Activated naive CD8-positive, alpha-beta T cell (primary cell): ENCODE data around the gene MTFR1L.

Experiments used
- H3K27ac Mint-ChIP-seq: one replicate; pipeline ENCODE4 v1.8.0; 2021; ENCODE audit warnings: mixed read lengths
- H3K27me3 Mint-ChIP-seq: one replicate; pipeline ENCODE4 v1.8.0; 2021; ENCODE audit warnings: mixed read lengths
- H3K36me3 Mint-ChIP-seq: one replicate; pipeline ENCODE4 v1.8.0; 2021; ENCODE audit warnings: mixed read lengths
- H3K4me1 Mint-ChIP-seq: one replicate; pipeline ENCODE4 v1.8.0; 2021; ENCODE audit warnings: low read depth, mixed read lengths
- H3K4me3 Mint-ChIP-seq: one replicate; pipeline ENCODE4 v1.8.0; 2021; ENCODE audit warnings: mild to moderate bottlenecking, mixed read lengths
- H3K9me3 Mint-ChIP-seq: one replicate; pipeline ENCODE4 v1.8.0; 2021; ENCODE audit warnings: low read depth, mixed read lengths

Gene MTFR1L

GRCh38 chr1:25869909-25870606 lies 50.3 kb downstream of the MTFR1L start:
- Mint-ChIP-seq H3K27ac (no peak overlapping the region), H3K4me1 (peaks cover 3% of the 10 kb centered on the region), H3K36me3 (peaks cover 4% of the 10 kb centered on the region), H3K27me3 (no peaks in the 10 kb centered on the region), H3K4me3 (no peak overlapping the region), H3K9me3 (no peaks in the 10 kb centered on the region)

DNA sequence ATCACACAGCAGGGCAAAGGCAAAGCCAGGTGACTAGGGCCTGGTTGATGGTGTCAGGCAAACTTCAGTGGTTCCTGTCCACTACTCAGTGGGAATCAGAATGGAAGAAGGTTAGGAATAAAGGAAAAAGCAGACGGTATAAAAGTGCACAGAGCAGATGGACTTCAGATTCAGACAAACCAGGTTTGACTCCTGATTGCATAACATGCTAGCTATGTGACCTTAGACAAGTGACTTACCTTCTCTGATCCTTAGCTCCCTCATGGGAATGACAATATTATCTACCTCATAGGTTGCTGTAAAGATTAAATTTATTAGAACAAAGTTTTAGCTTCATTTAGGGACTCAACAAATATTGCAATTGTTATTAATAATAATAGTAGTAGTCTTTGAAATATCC lies 50.9 kb downstream of the MTFR1L start:
- H3K4me3 Mint-ChIP-seq: no peak overlapping the region
- H3K27ac Mint-ChIP-seq: no peak overlapping the region
- peaks cover 4% of the 10 kb centered on the region for H3K4me1 Mint-ChIP-seq
- no peaks in the 10 kb centered on the region for H3K27me3 Mint-ChIP-seq
- H3K36me3 Mint-ChIP-seq: peaks cover 4% of the 10 kb centered on the region
- no peaks in the 10 kb centered on the region for H3K9me3 Mint-ChIP-seq

GRCh38 chr1:25871086-25871703 lies 51.4 kb downstream of the MTFR1L start:
- Mint-ChIP-seq H3K4me1 (peaks cover 6% of the 10 kb centered on the region), H3K4me3 (no peak overlapping the region), H3K9me3 (no peaks in the 10 kb centered on the region), H3K27ac (no peak overlapping the region), H3K27me3 (no peaks in the 10 kb centered on the region), H3K36me3 (peaks cover 1% of the 10 kb centered on the region)

DNA sequence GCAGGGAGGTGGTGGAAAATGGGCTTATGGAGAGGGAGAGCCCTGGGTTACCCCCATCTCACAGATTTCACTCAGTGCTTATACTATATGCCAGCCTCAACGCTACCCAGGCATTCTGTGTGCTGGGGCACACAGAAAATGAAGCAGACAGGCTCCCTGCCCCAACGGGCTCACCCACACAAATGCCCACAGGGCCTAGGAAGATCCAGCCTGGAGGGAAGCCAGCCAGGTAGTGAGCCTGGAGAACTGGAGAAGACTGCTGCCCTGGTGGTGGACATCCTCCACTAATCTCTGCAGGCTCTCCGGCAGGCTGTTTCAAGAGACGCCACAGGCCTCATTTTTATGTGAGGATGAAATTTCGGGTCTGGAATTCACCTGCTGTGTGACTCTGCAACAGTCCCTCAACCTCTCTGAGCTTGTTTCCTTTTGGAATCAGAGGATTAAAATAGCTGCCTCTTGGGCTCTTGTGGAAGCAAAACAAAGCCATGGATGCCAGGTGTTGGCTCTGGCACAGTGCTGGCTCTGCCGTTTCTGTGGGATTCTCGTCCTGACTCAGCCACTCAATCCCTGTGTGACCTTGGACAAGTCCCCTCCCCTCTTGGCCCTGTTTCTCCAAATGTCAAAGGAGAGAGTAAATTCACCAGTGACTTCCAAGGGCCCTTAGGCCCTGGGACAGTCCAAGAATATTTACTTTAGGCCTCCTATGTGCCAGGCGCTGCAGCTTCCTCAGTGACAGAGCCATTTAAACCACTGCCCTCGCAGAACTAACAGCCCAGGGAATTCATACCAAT lies 52.1 kb downstream of the MTFR1L start:
- Mint-ChIP-seq H3K4me1 (peaks cover 6% of the 10 kb centered on the region), H3K4me3 (no peak overlapping the region), H3K27me3 (no peaks in the 10 kb centered on the region), H3K9me3 (no peaks in the 10 kb centered on the region), H3K27ac (no peak overlapping the region), H3K36me3 (no peaks in the 10 kb centered on the region)

DNA sequence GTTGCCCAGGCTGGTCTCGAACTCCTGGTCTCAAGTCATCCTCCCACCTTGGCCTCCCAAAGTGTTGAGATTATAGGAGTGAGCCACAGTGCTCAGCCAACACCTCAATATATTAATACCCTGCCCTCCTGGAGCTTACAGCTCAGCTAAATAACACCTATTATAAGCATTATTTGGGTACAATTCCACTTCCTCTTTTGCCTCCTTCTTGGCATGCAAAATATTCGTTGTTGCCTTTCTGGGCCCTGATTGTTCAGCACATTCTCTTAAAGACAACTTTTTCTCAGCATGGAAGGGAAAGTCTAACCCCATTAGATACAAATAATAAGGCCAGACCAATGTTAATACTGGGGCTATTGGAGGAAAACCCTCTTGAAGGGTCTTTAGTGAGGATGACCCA lies 53.0 kb downstream of the MTFR1L start:
- Mint-ChIP-seq H3K4me1 (peaks cover 6% of the 10 kb centered on the region), H3K4me3 (no peak overlapping the region), H3K27me3 (no peaks in the 10 kb centered on the region), H3K9me3 (no peaks in the 10 kb centered on the region), H3K36me3 (no peaks in the 10 kb centered on the region), H3K27ac (no peak overlapping the region)

DNA sequence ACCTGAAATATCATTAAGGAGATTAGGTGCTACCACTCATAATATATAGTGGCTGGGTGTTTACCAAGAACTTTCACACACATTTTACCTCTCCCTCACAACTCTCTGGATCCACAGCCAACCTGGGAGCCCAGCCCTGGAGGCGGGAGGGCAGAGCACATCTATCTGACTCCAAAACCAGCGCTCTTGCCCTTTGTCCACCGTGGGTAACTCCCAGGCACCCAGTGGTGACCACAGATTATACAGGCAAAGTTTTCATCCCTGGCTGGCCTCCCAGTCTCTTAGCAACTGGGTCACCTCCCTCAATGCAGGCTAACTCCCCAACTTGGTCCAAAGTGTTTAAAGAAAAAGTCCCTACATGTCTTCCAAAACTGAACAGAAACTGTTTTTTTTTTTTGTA lies 53.4 kb downstream of the MTFR1L start:
- H3K4me1 Mint-ChIP-seq: peaks cover 6% of the 10 kb centered on the region

DNA sequence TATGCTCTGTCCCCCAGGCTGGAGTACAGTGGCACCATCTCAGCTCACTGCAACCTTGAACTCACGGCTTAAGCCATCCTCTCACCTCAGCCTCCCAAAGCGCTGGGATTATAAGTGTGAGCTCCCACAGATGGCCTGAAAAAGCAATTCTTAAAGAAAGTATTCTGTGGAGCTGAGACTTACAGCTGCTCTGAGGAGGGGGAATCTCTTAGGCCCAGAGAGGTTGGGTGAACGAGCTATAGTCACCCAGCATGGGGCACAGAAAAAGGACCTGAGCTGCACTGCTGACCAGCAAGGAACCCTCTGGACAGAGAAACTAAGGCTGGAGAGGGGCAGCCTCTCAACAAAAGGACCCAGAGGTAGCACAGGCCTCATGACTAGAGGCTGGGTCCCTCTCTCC lies 54.5 kb downstream of the MTFR1L start:
- peak overlapping the region; percentile 87 for H3K4me3 Mint-ChIP-seq
- no peak overlapping the region for H3K27ac Mint-ChIP-seq
- H3K36me3 Mint-ChIP-seq: no peaks in the 10 kb centered on the region
- peaks cover 6% of the 10 kb centered on the region for H3K4me1 Mint-ChIP-seq
- no peaks in the 10 kb centered on the region for H3K27me3 Mint-ChIP-seq
- H3K9me3 Mint-ChIP-seq: no peaks in the 10 kb centered on the region

More for the DNA sequence above, 53.4 kb downstream of the MTFR1L start:
- Mint-ChIP-seq H3K27ac (no peak overlapping the region), H3K9me3 (no peaks in the 10 kb centered on the region), H3K27me3 (no peaks in the 10 kb centered on the region), H3K36me3 (no peaks in the 10 kb centered on the region), H3K4me3 (no peak overlapping the region)

DNA sequence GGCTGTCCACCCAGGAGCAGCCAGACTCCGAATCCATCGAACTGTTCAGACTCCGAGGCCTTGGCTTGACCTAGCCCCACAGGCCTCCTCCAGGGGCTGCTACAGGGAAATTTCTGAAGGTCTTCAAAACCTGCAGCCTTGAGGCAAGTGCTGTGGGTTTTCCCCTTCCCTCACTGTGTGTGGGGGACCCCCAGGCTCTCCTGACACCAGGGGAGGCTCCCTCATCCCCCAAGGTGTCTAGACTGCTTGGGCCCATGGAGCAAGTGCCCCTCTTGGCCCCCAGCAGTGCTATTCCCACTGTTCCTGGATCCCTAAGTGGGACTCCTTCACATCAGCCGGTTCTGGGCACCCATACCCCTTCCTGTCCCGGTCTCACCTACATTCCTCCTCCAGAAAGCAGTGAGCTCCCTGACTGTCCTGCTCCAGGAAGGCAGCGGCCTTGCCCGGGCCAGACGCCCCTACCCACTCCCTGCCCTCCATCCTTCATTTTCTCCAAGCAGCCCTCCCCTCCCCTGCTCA lies 54.9 kb downstream of the MTFR1L start:
- Mint-ChIP-seq H3K9me3 (no peaks in the 10 kb centered on the region), H3K27me3 (no peaks in the 10 kb centered on the region), H3K27ac (peak overlapping the region; percentile 50), H3K36me3 (no peaks in the 10 kb centered on the region), H3K4me1 (peaks cover 6% of the 10 kb centered on the region), H3K4me3 (peak overlapping the region; percentile 87)

DNA sequence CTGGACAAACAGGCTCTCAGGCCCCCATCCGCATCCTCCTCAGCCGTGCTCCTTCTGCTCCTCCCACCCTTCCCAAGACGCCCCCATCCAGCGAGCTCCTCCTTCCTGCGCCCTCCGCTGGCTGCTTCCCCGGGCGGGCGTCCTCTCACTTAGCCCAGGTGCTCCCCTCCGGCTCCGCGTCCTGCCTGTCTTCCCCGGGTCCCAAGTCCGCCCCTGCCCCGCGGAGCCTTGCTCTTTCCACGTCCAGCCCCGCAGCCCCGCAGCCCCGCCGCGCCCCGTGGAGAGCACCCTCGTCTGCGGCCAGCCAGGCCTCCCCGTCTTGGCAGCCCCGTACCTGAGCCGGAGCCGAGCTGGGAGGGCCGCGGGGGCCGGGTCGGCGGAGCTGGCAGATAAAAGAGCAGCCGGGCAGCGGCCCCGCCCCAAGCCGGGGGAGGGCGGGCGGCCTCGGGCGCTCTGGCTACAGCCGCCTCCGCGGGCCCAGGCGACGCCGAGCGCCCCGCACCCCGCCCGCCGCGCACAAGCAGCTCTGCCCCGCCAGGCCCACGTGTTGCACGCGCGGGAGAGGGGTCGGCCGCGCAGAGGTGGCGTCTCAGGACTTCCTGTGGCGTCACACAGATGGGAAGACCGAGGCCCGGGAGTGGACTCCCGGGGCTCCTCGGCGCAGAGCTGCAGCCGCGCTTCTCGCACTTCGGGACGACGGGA lies 55.6 kb downstream of the MTFR1L start, which contains the start of gene PAQR7:
Gene PAQR7 (minus strand): TSS at position 555 of the 702 bp plus-strand sequence. CDS start 11,869 bp downstream, outside the sequence.
- Mint-ChIP-seq H3K9me3 (no peaks in the 10 kb centered on the region), H3K27ac (peak within 1 kb of the TSS; percentile 81), H3K36me3 (no peaks in the 10 kb centered on the region), H3K4me1 (peaks cover 6% of the 10 kb centered on the region), H3K4me3 (peak within 1 kb of the TSS; percentile 87), H3K27me3 (no peaks in the 10 kb centered on the region)

GRCh38 chr1:25875856-25876692 lies 56.3 kb downstream of the MTFR1L start:
- Mint-ChIP-seq H3K36me3 (no peaks in the 10 kb centered on the region), H3K27me3 (no peaks in the 10 kb centered on the region), H3K4me1 (peaks cover 6% of the 10 kb centered on the region), H3K27ac (peak overlapping the region; percentile 81), H3K4me3 (peak overlapping the region; percentile 80), H3K9me3 (no peaks in the 10 kb centered on the region)

DNA sequence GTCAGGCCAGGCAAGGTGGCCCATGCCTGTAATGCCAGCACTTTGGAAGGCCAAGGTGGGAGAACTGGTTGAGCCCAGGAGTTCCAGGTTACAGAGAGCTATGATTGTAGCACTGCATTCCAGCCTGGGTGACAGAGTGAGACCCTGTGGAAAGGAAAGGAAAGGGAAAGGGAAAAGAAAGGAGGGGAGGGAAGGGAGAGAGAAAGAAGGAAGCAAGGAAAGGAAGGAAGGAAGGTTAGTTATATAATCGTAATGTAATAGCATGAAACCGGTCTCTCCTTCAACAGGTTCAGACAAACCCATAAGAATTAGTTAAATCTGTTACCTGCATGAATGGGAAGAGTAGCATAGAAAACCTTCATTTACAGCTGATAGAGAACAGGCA lies 56.9 kb downstream of the MTFR1L start:
- no peaks in the 10 kb centered on the region for H3K36me3 Mint-ChIP-seq
- no peak overlapping the region for H3K27ac Mint-ChIP-seq
- peak overlapping the region; percentile 80 for H3K4me3 Mint-ChIP-seq
- no peaks in the 10 kb centered on the region for H3K27me3 Mint-ChIP-seq
- no peaks in the 10 kb centered on the region for H3K9me3 Mint-ChIP-seq
- peaks cover 6% of the 10 kb centered on the region for H3K4me1 Mint-ChIP-seq

- H3K27ac Mint-ChIP-seq: no peak overlapping the region
- peaks cover 6% of the 10 kb centered on the region for H3K4me1 Mint-ChIP-seq
- H3K27me3 Mint-ChIP-seq: no peaks in the 10 kb centered on the region
- H3K36me3 Mint-ChIP-seq: no peaks in the 10 kb centered on the region
- no peaks in the 10 kb centered on the region for H3K9me3 Mint-ChIP-seq
- no peak overlapping the region for H3K4me3 Mint-ChIP-seq
Measured at GRCh38 chr1:25877155-25877554, 57.4 kb downstream of the MTFR1L start.

DNA sequence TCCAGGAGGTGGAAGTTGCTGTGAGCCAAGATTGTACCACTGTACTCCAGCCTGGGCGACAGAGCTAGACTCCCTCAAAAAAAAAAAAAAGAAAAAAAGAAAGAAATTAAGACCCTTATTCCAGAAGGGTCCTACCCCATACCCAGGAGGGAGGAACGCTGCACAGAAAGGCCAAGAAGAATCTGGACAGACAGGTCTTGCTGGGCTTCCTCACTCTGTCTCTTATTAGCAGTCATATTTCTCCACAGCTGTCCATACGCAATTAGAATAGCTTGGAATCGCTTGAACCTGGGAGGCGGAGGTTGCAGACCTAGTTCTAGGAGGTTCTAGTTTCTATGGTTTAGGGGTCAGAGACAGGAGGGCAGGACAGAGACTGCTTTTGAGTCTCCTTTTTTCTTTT lies 58.9 kb downstream of the MTFR1L start:
- Mint-ChIP-seq H3K4me3 (no peak overlapping the region), H3K27ac (no peak overlapping the region), H3K4me1 (peaks cover 6% of the 10 kb centered on the region), H3K36me3 (no peaks in the 10 kb centered on the region), H3K27me3 (no peaks in the 10 kb centered on the region), H3K9me3 (no peaks in the 10 kb centered on the region)

- Mint-ChIP-seq H3K27ac (no peak overlapping the region), H3K4me3 (no peak overlapping the region)
Measured at GRCh38 chr1:25879675-25880074, 59.9 kb downstream of the MTFR1L start.

More at GRCh38 chr1:25879675-25880074, 59.9 kb downstream of the MTFR1L start:
- no peaks in the 10 kb centered on the region for H3K27me3 Mint-ChIP-seq
- no peaks in the 10 kb centered on the region for H3K36me3 Mint-ChIP-seq
- H3K4me1 Mint-ChIP-seq: peaks cover 6% of the 10 kb centered on the region
- no peaks in the 10 kb centered on the region for H3K9me3 Mint-ChIP-seq
